H1 (cell line): ENCODE data around the gene TASP1. TPM values are rescaled to one million over a fixed set of nuclear protein-coding genes. Genes with fewer than 3 reads are reported as not detected.

Experiments
- CHD1 ChIP-seq: IDR thresholded peaks from 2 replicates; pipeline ENCODE4 v1.6.1; 2012; ENCODE audit warnings: low read depth, low read length, improper control_type of control experiment
- HDAC2 ChIP-seq, 2 experiments: fragments of 300-600 bp in 1 of 2; sonication (generic) in 1 of 2; IDR thresholded peaks; 2 replicates each; pipeline ENCODE4 v1.6.1; 2011 to 2012; ENCODE audit warnings: low read depth in 2 of 2, low read length in 2 of 2, mild to moderate bottlenecking in 2 of 2, moderate library complexity in 2 of 2, borderline replicate concordance in 1 of 2, inconsistent platforms in 1 of 2
- KDM1A ChIP-seq: fragments of 200-600, 300-600 bp; sonication (generic); IDR thresholded peaks from 2 replicates; pipeline ENCODE4 v1.7.1; 2016; ENCODE audit warnings: mild to moderate bottlenecking, low read length, borderline replicate concordance
- TCF12 ChIP-seq: IDR thresholded peaks from 2 replicates; pipeline ENCODE4 v1.6.1; 2011; ENCODE audit warnings: low read depth, mild to moderate bottlenecking, low read length
- polyA plus RNA-seq, 7 experiments: library from polyadenylated mRNA; depleted of rRNA in 3 of 7; stranded (reverse) in 5 of 7; unstranded in 2 of 7; fragments of >200 nt in 5 of 7; fragments of 200-250 nt in 2 of 7; gene quantifications; 1 replicate in 5 of 7; 2 replicates in 1 of 7; 4 replicates in 1 of 7; pipeline versions ENCODE4 v1.2.1 to v1.2.3, GENCODE V29; 2011 to 2013; ENCODE audit warnings: missing spikeins in 2 of 7, mixed read lengths in 2 of 7
- total RNA-seq: library from RNA; stranded (reverse); fragmentation: NEBNext Ultra II Directional; extraction: Animal tissue kit (Norgen Biotek cat#: 25700); gene quantifications from 2 replicates; pipeline ENCODE4 v1.2.1, GENCODE V29; 2021
- TF ChIP-seq, protein P1 (sequence below): fragments of 300-600 bp; sonication (generic); IDR thresholded peaks from 2 replicates; pipeline ENCODE4 v1.7.1; 2012; ENCODE audit warnings: low read length, moderate library complexity, mild to moderate bottlenecking, inconsistent platforms; ENCODE audit not compliant: insufficient replicate concordance
- TF ChIP-seq, protein P2 (sequence below): IDR thresholded peaks from 2 replicates; pipeline ENCODE4 v1.6.1; 2012; ENCODE audit warnings: inconsistent platforms
- TF ChIP-seq, protein P3 (sequence below): IDR thresholded peaks from 2 replicates; pipeline ENCODE4 v1.6.1; 2012; ENCODE audit warnings: inconsistent platforms

The TASP1 gene
- total and polyA plus RNA-seq, 2 of the 8 experiments (the other 6 are each of a cell fraction or from before 2014, with no cell fraction given), result 4.5 to 10.9 TPM

- TF ChIP-seq, protein P1, sequence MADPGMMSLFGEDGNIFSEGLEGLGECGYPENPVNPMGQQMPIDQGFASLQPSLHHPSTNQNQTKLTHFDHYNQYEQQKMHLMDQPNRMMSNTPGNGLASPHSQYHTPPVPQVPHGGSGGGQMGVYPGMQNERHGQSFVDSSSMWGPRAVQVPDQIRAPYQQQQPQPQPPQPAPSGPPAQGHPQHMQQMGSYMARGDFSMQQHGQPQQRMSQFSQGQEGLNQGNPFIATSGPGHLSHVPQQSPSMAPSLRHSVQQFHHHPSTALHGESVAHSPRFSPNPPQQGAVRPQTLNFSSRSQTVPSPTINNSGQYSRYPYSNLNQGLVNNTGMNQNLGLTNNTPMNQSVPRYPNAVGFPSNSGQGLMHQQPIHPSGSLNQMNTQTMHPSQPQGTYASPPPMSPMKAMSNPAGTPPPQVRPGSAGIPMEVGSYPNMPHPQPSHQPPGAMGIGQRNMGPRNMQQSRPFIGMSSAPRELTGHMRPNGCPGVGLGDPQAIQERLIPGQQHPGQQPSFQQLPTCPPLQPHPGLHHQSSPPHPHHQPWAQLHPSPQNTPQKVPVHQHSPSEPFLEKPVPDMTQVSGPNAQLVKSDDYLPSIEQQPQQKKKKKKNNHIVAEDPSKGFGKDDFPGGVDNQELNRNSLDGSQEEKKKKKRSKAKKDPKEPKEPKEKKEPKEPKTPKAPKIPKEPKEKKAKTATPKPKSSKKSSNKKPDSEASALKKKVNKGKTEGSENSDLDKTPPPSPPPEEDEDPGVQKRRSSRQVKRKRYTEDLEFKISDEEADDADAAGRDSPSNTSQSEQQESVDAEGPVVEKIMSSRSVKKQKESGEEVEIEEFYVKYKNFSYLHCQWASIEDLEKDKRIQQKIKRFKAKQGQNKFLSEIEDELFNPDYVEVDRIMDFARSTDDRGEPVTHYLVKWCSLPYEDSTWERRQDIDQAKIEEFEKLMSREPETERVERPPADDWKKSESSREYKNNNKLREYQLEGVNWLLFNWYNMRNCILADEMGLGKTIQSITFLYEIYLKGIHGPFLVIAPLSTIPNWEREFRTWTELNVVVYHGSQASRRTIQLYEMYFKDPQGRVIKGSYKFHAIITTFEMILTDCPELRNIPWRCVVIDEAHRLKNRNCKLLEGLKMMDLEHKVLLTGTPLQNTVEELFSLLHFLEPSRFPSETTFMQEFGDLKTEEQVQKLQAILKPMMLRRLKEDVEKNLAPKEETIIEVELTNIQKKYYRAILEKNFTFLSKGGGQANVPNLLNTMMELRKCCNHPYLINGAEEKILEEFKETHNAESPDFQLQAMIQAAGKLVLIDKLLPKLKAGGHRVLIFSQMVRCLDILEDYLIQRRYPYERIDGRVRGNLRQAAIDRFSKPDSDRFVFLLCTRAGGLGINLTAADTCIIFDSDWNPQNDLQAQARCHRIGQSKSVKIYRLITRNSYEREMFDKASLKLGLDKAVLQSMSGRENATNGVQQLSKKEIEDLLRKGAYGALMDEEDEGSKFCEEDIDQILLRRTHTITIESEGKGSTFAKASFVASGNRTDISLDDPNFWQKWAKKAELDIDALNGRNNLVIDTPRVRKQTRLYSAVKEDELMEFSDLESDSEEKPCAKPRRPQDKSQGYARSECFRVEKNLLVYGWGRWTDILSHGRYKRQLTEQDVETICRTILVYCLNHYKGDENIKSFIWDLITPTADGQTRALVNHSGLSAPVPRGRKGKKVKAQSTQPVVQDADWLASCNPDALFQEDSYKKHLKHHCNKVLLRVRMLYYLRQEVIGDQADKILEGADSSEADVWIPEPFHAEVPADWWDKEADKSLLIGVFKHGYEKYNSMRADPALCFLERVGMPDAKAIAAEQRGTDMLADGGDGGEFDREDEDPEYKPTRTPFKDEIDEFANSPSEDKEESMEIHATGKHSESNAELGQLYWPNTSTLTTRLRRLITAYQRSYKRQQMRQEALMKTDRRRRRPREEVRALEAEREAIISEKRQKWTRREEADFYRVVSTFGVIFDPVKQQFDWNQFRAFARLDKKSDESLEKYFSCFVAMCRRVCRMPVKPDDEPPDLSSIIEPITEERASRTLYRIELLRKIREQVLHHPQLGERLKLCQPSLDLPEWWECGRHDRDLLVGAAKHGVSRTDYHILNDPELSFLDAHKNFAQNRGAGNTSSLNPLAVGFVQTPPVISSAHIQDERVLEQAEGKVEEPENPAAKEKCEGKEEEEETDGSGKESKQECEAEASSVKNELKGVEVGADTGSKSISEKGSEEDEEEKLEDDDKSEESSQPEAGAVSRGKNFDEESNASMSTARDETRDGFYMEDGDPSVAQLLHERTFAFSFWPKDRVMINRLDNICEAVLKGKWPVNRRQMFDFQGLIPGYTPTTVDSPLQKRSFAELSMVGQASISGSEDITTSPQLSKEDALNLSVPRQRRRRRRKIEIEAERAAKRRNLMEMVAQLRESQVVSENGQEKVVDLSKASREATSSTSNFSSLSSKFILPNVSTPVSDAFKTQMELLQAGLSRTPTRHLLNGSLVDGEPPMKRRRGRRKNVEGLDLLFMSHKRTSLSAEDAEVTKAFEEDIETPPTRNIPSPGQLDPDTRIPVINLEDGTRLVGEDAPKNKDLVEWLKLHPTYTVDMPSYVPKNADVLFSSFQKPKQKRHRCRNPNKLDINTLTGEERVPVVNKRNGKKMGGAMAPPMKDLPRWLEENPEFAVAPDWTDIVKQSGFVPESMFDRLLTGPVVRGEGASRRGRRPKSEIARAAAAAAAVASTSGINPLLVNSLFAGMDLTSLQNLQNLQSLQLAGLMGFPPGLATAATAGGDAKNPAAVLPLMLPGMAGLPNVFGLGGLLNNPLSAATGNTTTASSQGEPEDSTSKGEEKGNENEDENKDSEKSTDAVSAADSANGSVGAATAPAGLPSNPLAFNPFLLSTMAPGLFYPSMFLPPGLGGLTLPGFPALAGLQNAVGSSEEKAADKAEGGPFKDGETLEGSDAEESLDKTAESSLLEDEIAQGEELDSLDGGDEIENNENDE, result no peak
- TF ChIP-seq, protein P2, sequence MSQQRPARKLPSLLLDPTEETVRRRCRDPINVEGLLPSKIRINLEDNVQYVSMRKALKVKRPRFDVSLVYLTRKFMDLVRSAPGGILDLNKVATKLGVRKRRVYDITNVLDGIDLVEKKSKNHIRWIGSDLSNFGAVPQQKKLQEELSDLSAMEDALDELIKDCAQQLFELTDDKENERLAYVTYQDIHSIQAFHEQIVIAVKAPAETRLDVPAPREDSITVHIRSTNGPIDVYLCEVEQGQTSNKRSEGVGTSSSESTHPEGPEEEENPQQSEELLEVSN, result no peak
- TF ChIP-seq, protein P3, sequence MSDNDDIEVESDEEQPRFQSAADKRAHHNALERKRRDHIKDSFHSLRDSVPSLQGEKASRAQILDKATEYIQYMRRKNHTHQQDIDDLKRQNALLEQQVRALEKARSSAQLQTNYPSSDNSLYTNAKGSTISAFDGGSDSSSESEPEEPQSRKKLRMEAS, result no peak
- no peak for TF ChIP-seq TCF12
- TF ChIP-seq HDAC2 (IDR thresholded peaks at IDR 0.05; ENCODE audit: borderline replicate concordance in 1 of 2, low read depth in 2 of 2, low read length in 2 of 2), result no peak
- no peak for TF ChIP-seq CHD1
- no peak for TF ChIP-seq KDM1A
These were observed 24.8 kb downstream of the TASP1 start (continued) for GRCh38 chr20:13613917-13614316.
